GM12874 (cell line): ENCODE results near the gene HDAC11.

ENCODE experiments used
- CTCF ChIP-seq: IDR thresholded peaks from 2 replicates; pipeline ENCODE4 v1.5.1; 2011; ENCODE audit warnings: low read depth, mild to moderate bottlenecking, control low read depth, low read length, moderate library complexity; ENCODE audit not compliant: insufficient read depth

The HDAC11 gene

GRCh38 chr3:13555753-13556152 is 75.6 kb downstream of the HDAC11 start:
- TF ChIP-seq CTCF = no peak
